22Rv1 (cell line): ENCODE measurements around the gene DCTN1.

ENCODE experiments used
- ZFX ChIP-seq: fragments of 450-650 bp; IDR thresholded peaks from 2 replicates; pipeline ENCODE4 v1.6.1; 2017; ENCODE audit warnings: antibody characterized with exemption, borderline replicate concordance
- TF ChIP-seq, protein P1 (sequence below): fragments of 450-650 bp; IDR thresholded peaks from 2 replicates; pipeline ENCODE4 v1.5.1; 2017; ENCODE audit warnings: mild to moderate bottlenecking

DNA sequence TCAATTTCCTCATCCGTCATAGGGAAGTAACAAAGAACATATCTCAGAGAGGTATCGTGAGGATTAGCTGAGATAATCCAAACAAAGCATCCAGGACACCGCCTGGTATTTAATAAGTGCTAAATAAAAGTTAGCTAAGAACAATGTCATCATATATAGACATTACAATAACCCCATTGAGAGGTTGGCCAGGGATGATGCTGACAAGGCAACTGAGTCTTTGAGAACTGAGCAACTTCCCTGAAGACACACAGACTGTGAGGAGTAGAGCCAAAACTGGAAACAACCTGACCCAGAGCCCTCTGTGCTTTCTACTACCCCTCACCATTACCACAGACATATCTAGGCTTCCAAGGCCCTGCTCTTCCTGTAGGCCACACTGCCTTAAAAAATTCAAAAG is 1.6 kb upstream of the DCTN1 start:
- TF ChIP-seq, protein P1, sequence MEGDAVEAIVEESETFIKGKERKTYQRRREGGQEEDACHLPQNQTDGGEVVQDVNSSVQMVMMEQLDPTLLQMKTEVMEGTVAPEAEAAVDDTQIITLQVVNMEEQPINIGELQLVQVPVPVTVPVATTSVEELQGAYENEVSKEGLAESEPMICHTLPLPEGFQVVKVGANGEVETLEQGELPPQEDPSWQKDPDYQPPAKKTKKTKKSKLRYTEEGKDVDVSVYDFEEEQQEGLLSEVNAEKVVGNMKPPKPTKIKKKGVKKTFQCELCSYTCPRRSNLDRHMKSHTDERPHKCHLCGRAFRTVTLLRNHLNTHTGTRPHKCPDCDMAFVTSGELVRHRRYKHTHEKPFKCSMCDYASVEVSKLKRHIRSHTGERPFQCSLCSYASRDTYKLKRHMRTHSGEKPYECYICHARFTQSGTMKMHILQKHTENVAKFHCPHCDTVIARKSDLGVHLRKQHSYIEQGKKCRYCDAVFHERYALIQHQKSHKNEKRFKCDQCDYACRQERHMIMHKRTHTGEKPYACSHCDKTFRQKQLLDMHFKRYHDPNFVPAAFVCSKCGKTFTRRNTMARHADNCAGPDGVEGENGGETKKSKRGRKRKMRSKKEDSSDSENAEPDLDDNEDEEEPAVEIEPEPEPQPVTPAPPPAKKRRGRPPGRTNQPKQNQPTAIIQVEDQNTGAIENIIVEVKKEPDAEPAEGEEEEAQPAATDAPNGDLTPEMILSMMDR: no peak
- no peak for TF ChIP-seq ZFX
